Loucy (cell line): ENCODE data around the gene MMS19.
A peak's percentile ranks its signal among the peaks of the same experiment; 100 is the strongest.

Experiments
- H2AFZ ChIP-seq: fragments of 200-600 bp; sonication (generic); 2 replicates; pipeline ENCODE4 v1.6.0; 2016; ENCODE audit warnings: antibody characterized with exemption, mild to moderate bottlenecking, low read length, moderate library complexity
- H3F3A ChIP-seq: fragments of 200-600 bp; 2 replicates; pipeline ENCODE4 v1.6.0; 2016; ENCODE audit warnings: antibody characterized with exemption, low read depth, mild to moderate bottlenecking
- H3K27me3 ChIP-seq: fragments of 200-600 bp; sonication (generic); 2 replicates; pipeline ENCODE4 v1.6.1; 2014; ENCODE audit warnings: low read length, mild to moderate bottlenecking; ENCODE audit not compliant: insufficient read depth, poor library complexity, severe bottlenecking
- H3K36me3 ChIP-seq: fragments of 200-600 bp; sonication (generic); 2 replicates; pipeline ENCODE4 v1.6.1; 2016; ENCODE audit warnings: low read length; ENCODE audit not compliant: insufficient read depth
- H3K4me1 ChIP-seq: fragments of 200-600 bp; sonication (generic); 2 replicates; pipeline ENCODE4 v1.5.1; 2014; ENCODE audit warnings: low read length, mild to moderate bottlenecking; ENCODE audit not compliant: insufficient read depth, poor library complexity, severe bottlenecking
- H3K4me2 ChIP-seq: fragments of 200-600 bp; sonication (generic); 2 replicates; pipeline ENCODE4 v1.6.0; 2014; ENCODE audit warnings: antibody characterized with exemption, low read length, low read depth, mild to moderate bottlenecking; ENCODE audit not compliant: poor library complexity, severe bottlenecking
- H3K4me3 ChIP-seq: fragments of 200-600 bp; sonication (generic); 2 replicates; pipeline ENCODE4 v1.5.1; 2014; ENCODE audit warnings: low read length, mild to moderate bottlenecking, mixed read lengths; ENCODE audit not compliant: poor library complexity, severe bottlenecking
- H3K79me2 ChIP-seq: fragments of 200-600 bp; sonication (generic); 2 replicates; pipeline ENCODE4 v1.6.1; 2014; ENCODE audit warnings: low read length; ENCODE audit not compliant: insufficient read depth
- H3K9ac ChIP-seq: fragments of 200-600 bp; sonication (generic); 2 replicates; pipeline ENCODE4 v1.6.0; 2014; ENCODE audit warnings: mild to moderate bottlenecking, low read depth, low read length, moderate library complexity; ENCODE audit not compliant: poor library complexity, severe bottlenecking
- H3K9me2 ChIP-seq: fragments of 200-600 bp; sonication (generic); replicated peaks from 2 replicates; pipeline ENCODE4 v1.6.1; 2016; ENCODE audit warnings: low read depth, low read length, mixed read lengths
- H3K9me3 ChIP-seq: fragments of 200-600 bp; sonication (generic); 2 replicates; pipeline ENCODE4 v1.6.1; 2014; ENCODE audit warnings: mild to moderate bottlenecking, antibody characterized with exemption, low read length, low read depth; ENCODE audit not compliant: insufficient read depth
- H4K20me1 ChIP-seq: fragments of 200-600 bp; sonication (generic); 2 replicates; pipeline ENCODE4 v1.6.0; 2014; ENCODE audit warnings: antibody characterized with exemption, low read length, mild to moderate bottlenecking; ENCODE audit not compliant: insufficient read depth, poor library complexity, severe bottlenecking
- EZH2phosphoT487 ChIP-seq: fragments of 200-600 bp; IDR thresholded peaks from 2 replicates; pipeline ENCODE4 v1.6.1; 2018; ENCODE audit warnings: antibody characterized with exemption, mild to moderate bottlenecking, moderate library complexity, borderline replicate concordance
- TF ChIP-seq, protein P1 (sequence below): fragments of 200-600 bp; sonication (generic); conservative IDR thresholded peaks from 2 replicates; pipeline ENCODE4 v1.5.1; 2014; ENCODE audit warnings: mild to moderate bottlenecking, antibody characterized with exemption, low read length

Gene MMS19

DNA sequence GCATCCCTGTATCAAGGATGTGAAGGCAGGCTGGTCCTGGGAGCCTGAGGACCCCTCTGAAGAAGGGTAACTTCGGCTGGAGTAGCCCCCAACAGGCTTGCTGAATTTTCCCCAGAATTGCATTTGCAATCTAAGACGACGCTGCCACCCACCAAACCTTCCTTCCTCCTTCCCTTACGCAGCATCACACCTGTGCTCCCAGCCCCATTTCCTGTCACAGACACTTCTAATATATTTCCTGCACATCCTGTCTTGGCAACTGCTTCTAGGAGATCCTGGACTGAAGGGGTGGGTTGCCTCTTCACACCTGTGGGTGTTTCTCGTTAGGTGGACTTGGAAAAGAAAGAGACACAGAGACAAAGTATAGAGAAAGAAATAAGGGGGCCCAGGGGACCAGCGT, 81.7 kb downstream of the MMS19 start:
- Histone ChIP-seq H3K9ac (no peak overlapping the region), H3K4me3 (no peak overlapping the region), H3K9me3 (no peaks in the 10 kb centered on the region), H3K79me2 (no peaks in the 10 kb centered on the region), H3K9me2 (no peaks in the 10 kb centered on the region), H4K20me1 (no peaks in the 10 kb centered on the region), H3F3A (no peaks in the 10 kb centered on the region), H3K27me3 (no peaks in the 10 kb centered on the region), H3K4me1 (peaks cover 20% of the 10 kb centered on the region), H3K36me3 (no peaks in the 10 kb centered on the region), H2AFZ (no peak overlapping the region), H3K4me2 (peak overlapping the region; percentile 6)
- TF ChIP-seq, protein P1, sequence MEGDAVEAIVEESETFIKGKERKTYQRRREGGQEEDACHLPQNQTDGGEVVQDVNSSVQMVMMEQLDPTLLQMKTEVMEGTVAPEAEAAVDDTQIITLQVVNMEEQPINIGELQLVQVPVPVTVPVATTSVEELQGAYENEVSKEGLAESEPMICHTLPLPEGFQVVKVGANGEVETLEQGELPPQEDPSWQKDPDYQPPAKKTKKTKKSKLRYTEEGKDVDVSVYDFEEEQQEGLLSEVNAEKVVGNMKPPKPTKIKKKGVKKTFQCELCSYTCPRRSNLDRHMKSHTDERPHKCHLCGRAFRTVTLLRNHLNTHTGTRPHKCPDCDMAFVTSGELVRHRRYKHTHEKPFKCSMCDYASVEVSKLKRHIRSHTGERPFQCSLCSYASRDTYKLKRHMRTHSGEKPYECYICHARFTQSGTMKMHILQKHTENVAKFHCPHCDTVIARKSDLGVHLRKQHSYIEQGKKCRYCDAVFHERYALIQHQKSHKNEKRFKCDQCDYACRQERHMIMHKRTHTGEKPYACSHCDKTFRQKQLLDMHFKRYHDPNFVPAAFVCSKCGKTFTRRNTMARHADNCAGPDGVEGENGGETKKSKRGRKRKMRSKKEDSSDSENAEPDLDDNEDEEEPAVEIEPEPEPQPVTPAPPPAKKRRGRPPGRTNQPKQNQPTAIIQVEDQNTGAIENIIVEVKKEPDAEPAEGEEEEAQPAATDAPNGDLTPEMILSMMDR: no peak

DNA sequence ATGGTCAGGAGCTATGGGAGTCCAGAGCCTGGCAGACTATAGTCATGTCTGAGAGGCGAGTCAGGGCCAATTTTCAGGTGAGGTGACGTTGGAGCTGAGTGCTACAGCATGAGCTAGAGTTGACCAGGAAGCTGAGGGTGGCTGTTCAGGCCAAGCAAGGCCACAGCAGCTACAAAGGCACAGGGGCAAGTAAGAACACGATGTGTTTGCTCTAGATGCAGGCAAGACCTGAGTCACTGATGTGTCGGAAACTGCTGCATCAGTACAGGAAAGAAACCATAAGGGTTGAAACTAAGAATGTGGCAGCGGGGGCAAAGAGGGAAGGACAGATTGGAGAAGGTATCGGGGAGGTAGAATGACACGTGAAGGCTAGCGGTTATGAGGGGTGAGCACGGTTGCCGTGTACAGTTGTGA, 85.3 kb downstream of the MMS19 start:
- Histone ChIP-seq H3K9me3 (no peaks in the 10 kb centered on the region), H3K4me1 (peaks cover 20% of the 10 kb centered on the region), H3K36me3 (no peaks in the 10 kb centered on the region), H3K9me2 (no peaks in the 10 kb centered on the region), H3K9ac (no peak overlapping the region), H3F3A (no peaks in the 10 kb centered on the region), H2AFZ (no peak overlapping the region), H3K27me3 (no peaks in the 10 kb centered on the region), H3K4me3 (no peak overlapping the region), H4K20me1 (no peaks in the 10 kb centered on the region), H3K79me2 (no peaks in the 10 kb centered on the region), H3K4me2 (no peak overlapping the region)
- TF ChIP-seq EZH2phosphoT487: no peak
- TF ChIP-seq, protein P1: no peak

DNA sequence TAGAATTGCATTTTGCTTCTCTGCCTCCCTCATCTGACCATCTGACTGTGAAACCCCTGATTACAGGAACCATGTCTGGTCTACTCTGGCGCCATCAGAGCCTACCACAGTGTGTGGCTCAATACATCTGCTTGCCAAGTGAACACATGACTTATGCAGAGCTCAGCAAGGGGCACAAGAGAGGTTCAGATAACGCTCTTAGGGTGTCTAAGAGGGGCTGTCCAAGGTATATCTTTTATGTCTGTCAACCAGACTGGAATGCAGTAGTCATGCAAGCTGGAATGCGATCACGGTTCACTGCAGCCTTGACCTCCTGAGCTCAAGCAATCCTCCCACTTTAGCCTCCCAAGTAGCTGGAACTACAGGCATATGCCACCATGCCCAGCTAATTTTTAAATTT, 86.8 kb downstream of the MMS19 start:
- H4K20me1 ChIP-seq: no peaks in the 10 kb centered on the region
- H3K9me2 ChIP-seq: no peaks in the 10 kb centered on the region
- no peaks in the 10 kb centered on the region for H3F3A ChIP-seq
- no peak overlapping the region for H3K4me2 ChIP-seq
- H3K9me3 ChIP-seq: no peaks in the 10 kb centered on the region
- peaks cover 17% of the 10 kb centered on the region for H3K4me1 ChIP-seq
- H2AFZ ChIP-seq: no peak overlapping the region
- no peak overlapping the region for H3K9ac ChIP-seq
- no peak for TF ChIP-seq EZH2phosphoT487
- TF ChIP-seq, protein P1: no peak
- no peak overlapping the region for H3K4me3 ChIP-seq
- no peaks in the 10 kb centered on the region for H3K36me3 ChIP-seq
- H3K79me2 ChIP-seq: no peaks in the 10 kb centered on the region
- H3K27me3 ChIP-seq: no peaks in the 10 kb centered on the region
